KMS-11 (cell line): ENCODE measurements around the gene INTU.

ENCODE experiments used
- H2AFZ ChIP-seq: fragments of 200-600 bp; sonication (generic); 2 replicates; pipeline ENCODE4 v1.6.1; 2016; ENCODE audit warnings: antibody characterized with exemption, mixed run types, low read depth
- H3K27ac ChIP-seq: fragments of 200-600 bp; sonication (generic); 2 replicates; pipeline ENCODE4 v1.6.1; 2016; ENCODE audit warnings: mild to moderate bottlenecking, mixed run types
- H3K27me3 ChIP-seq: fragments of 200-600 bp; sonication (generic); 2 replicates; pipeline ENCODE4 v1.6.1; 2017; ENCODE audit warnings: mild to moderate bottlenecking, low read depth, mixed run types, moderate library complexity; ENCODE audit not compliant: insufficient read depth
- H3K36me3 ChIP-seq: fragments of 200-600 bp; sonication (generic); 2 replicates; pipeline ENCODE4 v1.6.1; 2017; ENCODE audit warnings: mild to moderate bottlenecking, mixed run types; ENCODE audit not compliant: insufficient read depth
- H3K4me1 ChIP-seq: fragments of 200-600 bp; sonication (generic); 2 replicates; pipeline ENCODE4 v1.6.1; 2016; ENCODE audit warnings: mild to moderate bottlenecking, low read depth, mixed run types; ENCODE audit not compliant: poor library complexity, severe bottlenecking
- H3K4me2 ChIP-seq: fragments of 200-600 bp; sonication (generic); 2 replicates; pipeline ENCODE4 v1.7.0; 2016; ENCODE audit warnings: mild to moderate bottlenecking, mixed run types
- H3K4me3 ChIP-seq: fragments of 200-600 bp; sonication (generic); IDR thresholded peaks from 2 replicates; pipeline ENCODE4 v1.6.1; 2017; ENCODE audit warnings: low read depth, low read length, mixed read lengths; ENCODE audit not compliant: insufficient read depth
- H3K79me2 ChIP-seq: fragments of 200-600 bp; sonication (generic); 2 replicates; pipeline ENCODE4 v1.6.1; 2016; ENCODE audit warnings: low read depth, mixed run types; ENCODE audit not compliant: insufficient read depth
- H3K9ac ChIP-seq: fragments of 200-600 bp; sonication (generic); 2 replicates; pipeline ENCODE4 v1.6.1; 2016; ENCODE audit warnings: mild to moderate bottlenecking, mixed run types
- H4K20me1 ChIP-seq: fragments of 200-600 bp; sonication (generic); 2 replicates; pipeline ENCODE4 v1.6.1; 2016; ENCODE audit warnings: mild to moderate bottlenecking, mixed run types; ENCODE audit not compliant: insufficient read depth
- CTCF ChIP-seq: fragments of 200-600 bp; sonication (generic); conservative IDR thresholded peaks from 2 replicates; pipeline ENCODE4 v1.6.1; 2017; ENCODE audit warnings: low read depth, mild to moderate bottlenecking, antibody characterized with exemption, low read length, moderate library complexity, mixed read lengths

Gene INTU

DNA sequence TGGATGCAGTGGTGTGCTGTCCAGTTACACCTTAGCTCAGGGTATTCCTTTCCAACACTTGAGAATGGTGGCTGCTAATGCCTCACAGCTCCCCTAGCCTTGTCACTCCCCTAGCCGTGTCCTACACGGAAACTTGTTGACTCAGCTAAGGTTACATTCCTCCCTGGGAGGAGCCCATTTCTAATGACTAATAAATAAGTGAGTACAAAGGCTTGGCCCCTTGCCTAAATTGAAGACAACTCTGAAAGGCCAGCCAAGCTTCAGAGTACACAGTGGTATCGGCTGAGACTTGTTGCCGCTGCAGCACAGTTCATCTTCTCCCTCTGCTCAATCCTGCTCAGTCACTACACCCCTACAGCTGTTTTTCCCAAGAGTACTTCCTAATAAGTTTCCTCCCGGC, 76.2 kb downstream of the INTU start:
- H3K36me3 ChIP-seq: no peaks in the 10 kb centered on the region
- no peak overlapping the region for H3K9ac ChIP-seq
- no peak overlapping the region for H2AFZ ChIP-seq
- no peaks in the 10 kb centered on the region for H3K27me3 ChIP-seq
- no peaks in the 10 kb centered on the region for H3K79me2 ChIP-seq
- H3K4me2 ChIP-seq: no peak overlapping the region
- no peak overlapping the region for H3K4me3 ChIP-seq
- H3K4me1 ChIP-seq: no peaks in the 10 kb centered on the region
- no peak overlapping the region for H3K27ac ChIP-seq
- TF ChIP-seq CTCF: no peak
- no peaks in the 10 kb centered on the region for H4K20me1 ChIP-seq

DNA sequence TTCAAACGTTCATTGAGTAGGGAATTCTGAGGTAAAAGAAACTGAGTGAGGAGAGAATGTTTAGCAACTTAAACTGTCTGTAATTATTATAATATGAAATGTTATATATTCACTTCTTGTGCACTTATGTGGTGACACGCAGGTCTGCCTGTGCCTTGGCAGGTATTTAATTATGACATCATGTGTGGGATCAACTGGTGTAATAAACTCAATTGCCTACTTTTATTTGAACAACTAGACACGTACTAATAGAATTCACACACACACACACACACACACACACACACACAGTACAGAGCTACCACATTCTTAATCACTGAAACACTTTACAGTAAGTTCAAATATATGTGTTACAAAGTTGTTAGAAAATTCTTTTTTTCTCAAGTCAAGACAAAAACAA, 76.7 kb downstream of the INTU start:
- Histone ChIP-seq H3K9ac (no peak overlapping the region), H3K27ac (no peak overlapping the region)
- TF ChIP-seq CTCF: no peak

DNA sequence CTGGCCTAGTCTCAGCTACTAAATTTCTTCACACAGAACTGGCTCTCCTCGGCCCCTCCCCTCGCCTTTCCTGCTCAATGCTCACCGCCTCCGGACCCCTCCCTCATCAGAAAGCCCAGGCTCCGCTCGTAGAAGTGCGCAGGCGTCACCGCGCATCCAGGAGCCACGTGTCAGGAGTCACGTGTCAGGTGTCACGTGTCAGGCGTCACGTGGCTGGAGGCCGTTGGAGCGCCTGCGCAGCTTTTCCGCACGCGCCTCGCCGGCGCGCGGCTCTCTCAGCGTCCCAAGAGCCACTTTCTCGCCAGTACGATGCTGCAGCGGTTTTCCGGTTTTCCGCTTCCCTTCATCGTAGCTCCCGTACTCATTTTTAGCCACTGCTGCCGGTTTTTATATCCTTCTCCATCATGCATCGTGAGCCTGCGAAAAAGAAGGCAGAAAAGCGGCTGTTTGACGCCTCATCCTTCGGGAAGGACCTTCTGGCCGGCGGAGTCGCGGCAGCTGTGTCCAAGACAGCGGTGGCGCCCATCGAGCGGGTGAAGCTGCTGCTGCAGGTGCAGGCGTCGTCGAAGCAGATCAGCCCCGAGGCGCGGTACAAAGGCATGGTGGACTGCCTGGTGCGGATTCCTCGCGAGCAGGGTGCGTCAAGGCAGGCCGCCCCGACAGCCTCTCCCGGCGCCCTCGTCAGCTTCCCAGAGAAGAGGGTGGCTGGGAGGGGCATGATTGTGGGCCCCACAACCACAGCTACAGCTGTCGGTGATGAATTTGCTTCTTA, 97.6 kb downstream of the INTU start, which contains the start of gene SLC25A31:
Gene SLC25A31 (plus strand): TSS at position 259 of the 772 bp plus-strand sequence. CDS start 146 bp downstream, at position 405.
- H3K9ac ChIP-seq: no peak within 1 kb of the TSS
- TF ChIP-seq CTCF: no peak
- H3K4me2 ChIP-seq: no peak within 1 kb of the TSS
- no peaks in the 10 kb centered on the region for H3K4me1 ChIP-seq
- H4K20me1 ChIP-seq: no peaks in the 10 kb centered on the region
- no peaks in the 10 kb centered on the region for H3K36me3 ChIP-seq
- no peak within 1 kb of the TSS for H3K4me3 ChIP-seq
- no peak within 1 kb of the TSS for H2AFZ ChIP-seq
- no peaks in the 10 kb centered on the region for H3K79me2 ChIP-seq
- H3K27ac ChIP-seq: no peak within 1 kb of the TSS
- no peaks in the 10 kb centered on the region for H3K27me3 ChIP-seq

More for the DNA sequence above, 76.7 kb downstream of the INTU start:
- H3K27me3 ChIP-seq: no peaks in the 10 kb centered on the region
- no peaks in the 10 kb centered on the region for H4K20me1 ChIP-seq
- no peaks in the 10 kb centered on the region for H3K79me2 ChIP-seq
- no peak overlapping the region for H2AFZ ChIP-seq
- no peaks in the 10 kb centered on the region for H3K36me3 ChIP-seq
- no peaks in the 10 kb centered on the region for H3K4me1 ChIP-seq
- no peak overlapping the region for H3K4me3 ChIP-seq
- H3K4me2 ChIP-seq: no peak overlapping the region

DNA sequence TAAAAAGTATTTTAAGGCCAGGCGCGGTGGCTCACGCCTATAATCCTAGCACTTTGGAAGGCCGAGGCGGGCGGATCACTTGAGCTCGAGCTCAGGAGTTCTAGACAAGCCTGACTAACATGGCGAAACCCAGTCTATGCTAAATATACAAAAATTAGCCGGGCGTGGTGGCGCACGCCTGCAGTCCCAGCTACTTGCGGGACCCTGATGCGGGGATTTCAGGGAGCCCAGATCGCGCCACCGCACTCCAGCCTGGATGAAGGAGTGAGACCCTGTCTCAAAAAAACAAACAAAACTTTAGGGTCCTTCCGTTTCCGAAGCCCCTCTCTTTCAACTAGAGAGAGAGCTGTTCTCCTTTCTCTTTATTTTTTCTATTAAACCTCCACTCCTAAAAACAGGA, 98.6 kb downstream of the INTU start:
- TF ChIP-seq CTCF: no peak
- Histone ChIP-seq H3K4me3 (no peak overlapping the region), H3K9ac (no peak overlapping the region), H3K4me1 (no peaks in the 10 kb centered on the region), H3K79me2 (no peaks in the 10 kb centered on the region), H3K36me3 (no peaks in the 10 kb centered on the region), H4K20me1 (no peaks in the 10 kb centered on the region), H3K27ac (no peak overlapping the region), H3K4me2 (no peak overlapping the region), H2AFZ (no peak overlapping the region), H3K27me3 (no peaks in the 10 kb centered on the region)
